ENCODE data around the gene NUTM2B.
"Not testable (repeated sequence)": the region's sequence is repeated elsewhere in the genome, so short reads cannot be mapped to it uniquely, and the experiment has no call there.

NUTM2B gene

GRCh38 chr10:79702927-79703326 lies at the start of gene NUTM2B:
TSS of gene NUTM2B (plus strand) at chr10:79703227. CDS start at chr10:79703610, 383 bp downstream.
- not testable (repeated sequence) for DNase-seq

DNA sequence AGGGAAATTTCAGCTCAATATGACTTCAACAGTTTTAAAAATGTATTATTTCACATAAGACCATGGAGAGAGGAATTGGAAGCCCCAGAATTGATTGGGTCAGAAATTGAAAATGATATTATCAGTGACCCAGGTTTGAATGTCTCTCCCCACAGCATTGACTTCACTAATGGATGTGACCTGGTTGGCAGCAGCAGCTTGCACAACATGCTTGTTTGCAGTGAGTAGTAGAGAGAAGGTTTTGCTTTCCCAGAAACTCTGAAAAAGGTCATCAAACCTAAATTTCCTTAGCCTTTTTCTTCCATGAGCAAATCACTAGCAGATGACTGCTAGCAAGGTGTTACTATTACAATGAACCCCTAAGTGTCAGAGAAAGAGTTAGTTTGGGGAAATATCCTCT lies 39.7 kb upstream of the NUTM2B start:
- not testable (repeated sequence) for DNase-seq

GRCh38 chr10:79664686-79665085 lies 38.3 kb upstream of the NUTM2B start:
- not testable (repeated sequence) for DNase-seq

DNA sequence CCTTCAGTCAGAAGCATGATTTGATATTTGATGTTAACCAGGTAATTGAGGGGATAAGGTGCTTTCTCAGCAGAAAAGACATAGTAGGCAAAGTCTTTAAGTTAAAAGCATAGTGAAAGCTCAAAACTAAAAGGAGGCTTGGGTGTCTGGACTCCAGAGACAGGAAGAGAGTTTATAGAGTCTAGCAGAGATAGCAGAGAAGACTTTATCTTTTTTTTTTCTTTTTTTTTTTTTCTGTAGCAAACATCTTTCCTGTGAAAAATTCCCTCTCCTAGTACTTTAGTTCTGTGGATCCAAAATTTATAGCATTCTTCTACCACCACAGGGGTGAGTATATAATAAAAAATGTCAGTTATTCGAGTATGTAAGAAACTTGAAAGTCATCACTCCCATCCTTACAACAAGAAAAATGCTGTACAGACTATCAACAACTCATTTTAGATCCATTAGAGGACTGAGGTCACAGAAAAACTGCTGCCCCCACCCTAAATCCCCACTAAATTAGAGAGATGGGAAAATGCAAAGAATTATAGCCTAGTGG lies 33.7 kb upstream of the NUTM2B start:
- not testable (repeated sequence) for DNase-seq

- DNase-seq: peak; percentile 82
These were observed 28.1 kb upstream of the NUTM2B start for GRCh38 chr10:79674878-79675277.

DNA sequence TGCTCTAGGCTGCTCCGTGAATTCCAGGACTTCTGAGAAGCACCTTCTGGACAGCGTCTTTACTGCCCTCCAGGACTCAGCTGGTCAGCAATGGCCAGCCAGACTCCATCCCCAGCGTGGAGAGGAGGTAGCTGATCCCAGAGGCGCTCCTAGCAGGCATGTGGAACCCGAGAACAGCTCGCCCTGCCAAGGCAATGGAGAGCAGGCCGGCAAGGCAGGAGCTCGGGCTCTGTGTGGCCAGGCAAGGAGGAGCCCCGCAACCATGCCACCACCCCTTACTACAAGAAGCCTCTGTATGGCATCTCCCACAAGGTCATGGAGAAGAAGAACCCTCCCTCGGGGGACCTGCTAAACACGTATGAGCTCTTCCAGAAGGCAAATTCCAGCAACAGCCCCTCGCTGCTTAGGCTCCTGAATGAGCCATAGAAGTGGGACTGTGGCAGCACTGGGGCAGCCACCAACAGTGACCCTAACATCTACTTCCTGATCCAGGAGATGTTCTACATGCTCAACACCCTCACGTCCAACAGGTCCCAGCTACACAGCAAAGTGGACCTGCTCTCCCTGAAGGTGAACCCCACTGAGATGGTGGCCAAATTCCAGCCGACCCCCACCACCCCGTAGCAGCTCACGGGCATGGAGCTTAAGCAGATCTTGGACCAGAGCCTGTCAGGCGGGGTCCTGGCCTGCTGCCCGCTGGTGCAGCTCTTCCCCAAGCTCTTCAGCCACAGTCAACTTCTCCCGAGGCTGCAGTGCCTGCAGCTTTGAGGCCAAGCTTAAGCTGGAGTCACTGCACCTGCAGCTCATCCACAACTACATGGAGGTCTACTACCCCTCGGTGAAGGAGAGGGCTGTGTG lies 19.8 kb upstream of the NUTM2B start:
- not testable (repeated sequence) for DNase-seq

- not testable (repeated sequence) for DNase-seq
These were observed 18.9 kb upstream of the NUTM2B start for GRCh38 chr10:79683884-79684720.

DNA sequence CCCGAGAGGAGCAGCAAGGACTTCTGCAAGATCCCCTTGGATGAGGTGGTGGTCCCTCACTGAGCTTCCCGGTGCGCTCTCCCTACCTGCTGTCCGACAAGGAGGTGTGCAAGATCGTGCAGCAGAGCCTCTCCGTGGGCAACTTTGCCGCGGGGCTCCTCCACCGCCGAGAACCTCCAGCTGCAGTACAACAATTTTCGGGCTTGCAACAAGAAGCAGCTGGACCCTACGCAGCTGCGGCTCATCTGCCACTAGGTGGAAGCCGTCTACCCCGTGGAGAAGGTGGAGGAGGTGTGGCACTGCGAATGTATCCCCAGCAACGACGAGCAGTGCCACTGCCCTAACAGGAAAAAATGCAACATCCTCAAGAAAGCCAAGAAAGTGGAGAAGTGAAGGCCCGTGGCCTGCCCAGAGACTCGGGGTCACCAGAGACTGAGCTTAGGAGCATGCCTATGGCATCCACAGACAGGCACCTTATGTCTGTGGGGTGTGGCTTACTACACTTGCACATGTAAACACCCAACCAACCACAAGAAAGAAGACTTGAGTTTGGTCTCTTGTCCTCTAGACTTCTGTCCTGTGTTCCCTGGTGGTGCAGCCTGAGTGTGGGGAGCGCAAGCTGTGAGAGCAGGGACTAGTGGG lies 17.9 kb upstream of the NUTM2B start:
- peak; percentile 48 for DNase-seq

- DNase-seq: not testable (repeated sequence)
These were observed 16.4 kb upstream of the NUTM2B start for GRCh38 chr10:79686595-79686994.

- DNase-seq: not testable (repeated sequence)
These were observed 15.4 kb upstream of the NUTM2B start for GRCh38 chr10:79687406-79688150.

- not testable (repeated sequence) for DNase-seq
These were observed 14.2 kb upstream of the NUTM2B start for GRCh38 chr10:79688798-79689197.

- not testable (repeated sequence) for DNase-seq
These were observed 6.4 kb upstream of the NUTM2B start for GRCh38 chr10:79696596-79696995.

DNA sequence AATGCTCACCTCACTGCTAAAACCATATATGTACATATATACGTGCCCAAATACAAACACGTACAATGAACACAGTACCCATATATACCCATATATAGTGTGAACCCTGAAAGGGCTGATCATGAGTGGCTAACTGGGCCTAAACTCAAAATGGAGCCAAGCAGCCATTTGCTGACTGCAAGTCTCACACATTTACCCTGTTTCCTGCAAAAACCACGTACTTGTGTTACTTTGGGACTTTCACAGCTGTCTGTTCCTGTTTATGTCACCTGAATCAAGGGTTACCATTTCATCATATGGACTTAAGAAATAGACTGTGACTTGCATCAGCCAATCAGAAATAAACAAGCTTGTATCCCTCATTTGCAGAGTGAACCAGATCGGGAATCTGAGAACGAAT lies 5.9 kb upstream of the NUTM2B start:
- DNase-seq: peak; percentile 9

GRCh38 chr10:79700381-79700944 lies 2.6 kb upstream of the NUTM2B start:
- not testable (repeated sequence) for DNase-seq

DNA sequence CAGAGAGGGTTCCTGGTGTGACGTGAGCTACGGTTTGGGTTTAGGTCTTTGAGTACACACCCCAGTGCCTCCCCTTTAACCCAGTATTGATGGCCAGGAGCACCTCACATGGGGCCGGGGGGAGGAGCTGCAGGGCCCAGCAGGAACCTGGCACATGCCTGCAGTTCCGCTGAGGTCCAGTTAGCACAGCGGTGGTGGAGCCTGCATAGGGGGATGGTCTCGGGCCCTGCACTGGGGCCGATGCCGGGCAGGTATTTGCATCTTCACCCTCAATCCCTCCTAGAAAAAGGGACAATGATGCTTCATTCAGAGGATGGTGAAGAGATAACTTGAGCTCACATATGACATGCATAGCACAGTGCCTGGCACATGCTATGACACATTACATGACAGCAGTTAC lies 4.0 kb downstream of the NUTM2B start:
- not testable (repeated sequence) for DNase-seq

DNA sequence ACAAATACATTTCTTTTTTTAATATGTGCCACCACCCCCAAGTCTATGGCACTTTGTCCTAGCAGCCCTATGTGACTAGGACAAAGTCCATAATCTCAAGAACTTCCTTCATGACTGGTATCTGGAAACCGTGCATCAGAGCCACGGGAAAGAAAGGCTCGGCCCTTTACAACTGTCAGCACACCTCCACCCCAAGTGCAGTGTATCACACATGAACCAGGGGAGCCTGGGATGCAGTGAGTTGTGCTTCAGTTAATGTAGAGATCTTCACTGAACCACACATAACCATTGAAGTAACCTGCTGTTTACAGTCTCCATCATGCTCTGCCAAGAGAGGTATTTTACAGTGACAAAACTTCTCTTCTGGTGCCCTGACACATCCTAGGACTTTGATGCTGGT lies 11.9 kb downstream of the NUTM2B start:
- DNase-seq: not testable (repeated sequence)

- not testable (repeated sequence) for DNase-seq
These were observed 14.0 kb downstream of the NUTM2B start for GRCh38 chr10:79716917-79717579.

DNA sequence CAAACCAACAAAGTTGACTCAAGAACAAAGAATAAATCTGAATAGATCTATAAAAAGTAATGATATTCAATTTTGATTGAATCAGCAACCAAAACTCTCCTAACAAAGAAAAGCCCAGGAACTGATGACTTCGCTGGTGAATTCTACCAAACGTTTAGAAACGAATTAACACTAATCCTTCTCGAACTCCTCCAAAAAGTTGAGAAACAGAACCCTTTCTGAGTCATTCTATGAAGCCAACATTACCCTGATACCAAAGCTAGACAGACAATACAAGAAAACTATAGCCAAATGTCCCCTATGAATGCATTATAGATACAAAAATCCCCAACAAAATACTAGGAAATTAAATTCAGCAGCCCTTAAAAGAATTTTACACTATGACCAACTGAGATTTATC lies 17.0 kb downstream of the NUTM2B start:
- DNase-seq: not testable (repeated sequence)

DNA sequence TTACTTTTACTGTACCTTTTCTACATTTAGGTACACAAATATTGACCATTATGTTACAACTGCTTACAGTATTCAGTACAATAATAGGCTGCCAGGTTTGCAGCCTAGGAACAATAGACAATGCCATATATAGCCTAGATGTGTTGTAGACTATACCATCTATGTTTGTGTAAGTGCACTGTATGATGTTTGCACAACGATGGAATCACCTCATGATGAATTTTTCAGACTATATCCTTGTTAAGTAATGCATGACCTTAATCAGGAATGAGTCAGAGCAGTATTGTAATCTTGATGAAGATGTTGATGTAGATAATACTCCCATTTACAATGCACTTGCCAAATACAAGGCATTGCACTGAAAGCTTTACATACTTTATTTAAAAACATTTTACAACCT lies 23.6 kb downstream of the NUTM2B start:
- not testable (repeated sequence) for DNase-seq

- not testable (repeated sequence) for DNase-seq
These were observed 41.8 kb downstream of the NUTM2B start for GRCh38 chr10:79744844-79745243.

DNA sequence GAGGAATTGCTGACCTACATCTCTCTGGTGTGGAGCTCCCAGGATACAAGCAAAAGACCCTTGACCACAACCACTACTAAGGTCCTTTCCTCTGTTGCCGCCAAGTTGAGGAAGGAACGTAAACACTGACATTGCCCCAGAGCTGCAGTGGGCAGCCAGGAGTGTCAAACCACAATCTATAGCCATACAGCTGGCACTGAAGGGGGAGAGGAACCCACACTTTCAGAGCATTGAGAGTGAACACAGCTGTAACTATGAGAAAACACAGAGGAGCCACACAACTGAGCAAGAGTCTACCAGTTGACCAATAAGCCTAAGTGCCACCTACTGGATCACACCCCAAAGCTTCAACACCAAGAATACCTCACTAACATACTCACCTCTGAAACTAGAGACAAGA lies 45.5 kb downstream of the NUTM2B start:
- DNase-seq: not testable (repeated sequence)

Measured in activated CD4-positive, alpha-beta T cell treated with anti-CD3 and anti-CD28 coated beads, Interleukin-2, amount 50 U/mL, for 16 hours (primary cell).